Heart left ventricle (tissue), 16 donors: Measurements from ENCODE around the gene FSD1. TPM values are rescaled to one million over a fixed set of nuclear protein-coding genes. Genes with fewer than 3 reads are reported as not detected.

Experiments used
- ATAC-seq, 4 donors: fragments of 200-7000 bp; cut with Tn5 transposase; one replicate each; pipeline ENCODE4 v1.9.1; 2020 to 2022; ENCODE audit warnings: moderate library complexity in 4 of 4, mild to moderate bottlenecking in 3 of 4, moderate number of reproducible peaks in 1 of 4
- DNase-seq, 5 donors: peaks; one replicate each; pipeline ENCODE4 v3.0.0-alpha.2; 2020
- H3K27ac ChIP-seq, 12 donors: fragments of 200-600 bp; sonication (generic) in 4 of 12; one replicate each; pipeline versions ENCODE4 v1.5.0 to v1.8.0; 2016 to 2022; ENCODE audit warnings: mild to moderate bottlenecking in 2 of 12
- H3K27me3 ChIP-seq, 9 donors: fragments of 200-600 bp; sonication (generic) in 2 of 9; one replicate each; pipeline versions ENCODE4 v1.5.1 to v1.8.0; 2016 to 2022; ENCODE audit warnings: mild to moderate bottlenecking in 3 of 9
- H3K36me3 ChIP-seq, 9 donors: fragments of 200-600 bp; sonication (generic) in 2 of 9; one replicate each; pipeline versions ENCODE4 v1.5.0 to v1.8.0; 2018 to 2022; ENCODE audit warnings: mild to moderate bottlenecking in 2 of 9
- H3K4me1 ChIP-seq, 12 donors: fragments of 200-600 bp; sonication (generic) in 4 of 12; one replicate each; pipeline versions ENCODE4 v1.5.0 to v1.8.0; 2016 to 2022; ENCODE audit warnings: mild to moderate bottlenecking in 3 of 12
- H3K4me3 ChIP-seq, 12 donors: fragments of 200-600 bp; sonication (generic) in 4 of 12; one replicate each; pipeline versions ENCODE4 v1.5.0 to v1.8.0; 2017 to 2022; ENCODE audit warnings: mild to moderate bottlenecking in 9 of 12, moderate library complexity in 4 of 12
- H3K9me3 ChIP-seq, 12 donors: fragments of 200-600 bp; sonication (generic) in 4 of 12; one replicate each; pipeline versions ENCODE4 v1.5.0 to v1.8.0; 2016 to 2022; ENCODE audit warnings: mild to moderate bottlenecking in 1 of 12
- POLR2A ChIP-seq, 2 donors: fragments of 450-650 bp; IDR thresholded peaks; one replicate each; pipeline ENCODE4 v1.6.1; 2017; ENCODE audit warnings: antibody characterized with exemption in 2 of 2, mild to moderate bottlenecking in 2 of 2, moderate library complexity in 2 of 2
- WGBS, 4 donors: extraction: QIAGEN DNeasy Blood & Tissue Kit in 2 of 4; methylation state at CpG; one replicate each; pipeline versions ENCODE4 v1.1.5 to v1.1.7; 2013 to 2018; 5-methylcytosine and 5-hydroxymethylcytosine counted together
- intact Hi-C, 10 donors: fragments of 100-400 bp; cut with DNase I; formaldehyde crosslinking; loops; one replicate each; pipeline versions ENCODE4 v1.11.1 to v1.14.2; 2022
- polyA plus RNA-seq, 2 donors: library from polyadenylated mRNA; stranded (reverse); fragments of 200-250 nt; gene quantifications; one replicate each; pipeline ENCODE4 v1.2.3, GENCODE V29; 2013
- total RNA-seq, 9 donors: library from RNA; depleted of rRNA in 2 of 9; stranded (reverse); fragments of >200 nt in 2 of 9; fragmentation: NEBNext Ultra II Directional in 3 of 9; extraction: Animal tissue kit (Norgen Biotek cat#: 25700) in 3 of 9; gene quantifications; one replicate each; pipeline versions ENCODE4 v1.1.0 to v1.2.4, GENCODE V29; 2016 to 2023
- TF ChIP-seq, protein P1 (sequence below), 12 donors: fragments of 200-600 bp; sonication (generic) in 4 of 12; IDR thresholded peaks; one replicate each; pipeline versions ENCODE4 v1.5.0 to v1.8.0; 2018 to 2022; ENCODE audit warnings: antibody characterized with exemption in 12 of 12, mild to moderate bottlenecking in 5 of 12
- donor health status: ischemic (EF 13 %, LVEDD 7.1; RV severe dilation, severe dysfunction).
- donor health status: healthy with polysubstance abuse.
- donor health status: DM: no; HTN: yes; CAD: no.
- donor health status: DM: no; HTN: no; CAD: no.
- donor health status: ischemic (EF 25% LVEDD 6.9; RV normal size, moderate dysfunction).
- donor health status: ischemic (EF 25% LVEDD 5.7; RV mildly dilated, moderate dysfunction).
- donor health status: healthy.
- donor health status: DM: yes; HTN: yes; CAD: no.
- donor health status: ischemic (EF 35%, LVEDD 5.7; RV mildly dilated, moderate dysfunction).
- donor health status: nonischemic (EF 11% LVEDD 7.7; RV severe dilation, severe dysfunction).
- donor health status: DM: yes; HTN: yes; CAD: no.
- donor health status: PGD.
- donor health status: ischemic (EF 29% LVEDD 5.4; RV normal size, mild dysfunction).
- donor health status: nonischemic (EF 23%, LVEDD 6.1; RV moderate dilation, normal function).

FSD1 gene
- total and polyA plus RNA-seq, 11 donors = 0.04 to 1.2 TPM; not detected in 9

DNA sequence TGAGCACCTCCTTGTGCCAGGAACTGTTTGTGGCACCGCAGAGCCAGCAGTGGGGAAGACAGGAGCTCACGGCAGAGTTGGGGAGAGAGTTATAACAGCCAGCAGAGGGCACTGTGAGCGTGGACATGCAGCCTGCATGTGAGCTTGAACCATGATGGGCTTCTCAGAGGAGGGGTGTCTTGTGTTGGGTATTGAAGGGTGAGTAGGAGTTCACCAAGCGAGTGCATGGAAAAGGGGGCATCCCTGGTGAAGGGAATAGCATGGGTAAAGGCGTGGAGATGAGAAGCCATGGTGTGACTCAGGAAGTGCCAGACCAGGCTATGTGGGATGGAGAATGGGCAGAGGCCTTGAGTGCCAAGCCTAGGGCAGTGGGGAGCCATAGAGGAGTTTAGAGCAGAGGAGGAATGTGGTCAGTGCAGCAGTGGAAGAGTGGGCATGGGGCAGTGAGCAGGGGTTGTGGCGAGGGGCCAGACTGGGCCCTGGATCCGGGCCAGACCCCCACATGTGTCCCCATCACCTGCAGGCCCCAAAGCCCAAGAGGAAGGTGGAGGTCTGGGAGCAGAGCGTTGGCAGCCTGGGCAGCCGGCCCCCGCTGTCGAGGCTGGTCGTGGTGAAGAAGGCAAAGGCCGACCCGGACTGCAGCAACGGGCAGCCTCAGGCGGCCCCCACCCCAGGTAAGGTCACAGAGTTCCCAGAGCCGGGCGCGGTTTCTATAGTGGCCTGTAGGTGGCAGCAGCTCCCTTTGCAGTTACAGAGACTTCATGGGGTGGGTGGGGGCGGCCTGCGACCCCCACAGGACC, 37.1 kb upstream of the FSD1 start:
- WGBS, 4 donors = 45 to 53% (median 46%) methylated on average over 21 of the region's 21 CpGs
- peaks cover 0 to 7% (median 0%) of the 10 kb centered on the region in 12 donors for H3K4me1 ChIP-seq
- intact Hi-C loops = loop anchor here (2.0 to 10.0 kb wide), 7 partner anchors 58 to 258 kb away; partner anchors contain the start of genes CHAF1A (in 3 of the 10) and SH3GL1 (in 3 of the 10)
- H3K9me3 ChIP-seq = peaks cover 0 to 6% (median 0%) of the 10 kb centered on the region in 12 donors
- peak in 3 of 5 donors; percentile 34 to 60 (median 43) for DNase-seq
- H3K27ac ChIP-seq = no peak overlapping the region
- H3K36me3 ChIP-seq = peaks cover 0 to 94% (median 72%) of the 10 kb centered on the region in 9 donors
- no peak for TF ChIP-seq POLR2A (IDR thresholded peaks at IDR 0.05)
- TF ChIP-seq, protein P1, sequence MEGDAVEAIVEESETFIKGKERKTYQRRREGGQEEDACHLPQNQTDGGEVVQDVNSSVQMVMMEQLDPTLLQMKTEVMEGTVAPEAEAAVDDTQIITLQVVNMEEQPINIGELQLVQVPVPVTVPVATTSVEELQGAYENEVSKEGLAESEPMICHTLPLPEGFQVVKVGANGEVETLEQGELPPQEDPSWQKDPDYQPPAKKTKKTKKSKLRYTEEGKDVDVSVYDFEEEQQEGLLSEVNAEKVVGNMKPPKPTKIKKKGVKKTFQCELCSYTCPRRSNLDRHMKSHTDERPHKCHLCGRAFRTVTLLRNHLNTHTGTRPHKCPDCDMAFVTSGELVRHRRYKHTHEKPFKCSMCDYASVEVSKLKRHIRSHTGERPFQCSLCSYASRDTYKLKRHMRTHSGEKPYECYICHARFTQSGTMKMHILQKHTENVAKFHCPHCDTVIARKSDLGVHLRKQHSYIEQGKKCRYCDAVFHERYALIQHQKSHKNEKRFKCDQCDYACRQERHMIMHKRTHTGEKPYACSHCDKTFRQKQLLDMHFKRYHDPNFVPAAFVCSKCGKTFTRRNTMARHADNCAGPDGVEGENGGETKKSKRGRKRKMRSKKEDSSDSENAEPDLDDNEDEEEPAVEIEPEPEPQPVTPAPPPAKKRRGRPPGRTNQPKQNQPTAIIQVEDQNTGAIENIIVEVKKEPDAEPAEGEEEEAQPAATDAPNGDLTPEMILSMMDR (IDR thresholded peaks at IDR 0.05) = peak; percentile 75 to 92 (median 84)
- no peaks in the 10 kb centered on the region for H3K27me3 ChIP-seq
- peak in 3 of 4 donors; percentile 56 to 78 (median 72) for ATAC-seq
- no peak overlapping the region for H3K4me3 ChIP-seq

DNA sequence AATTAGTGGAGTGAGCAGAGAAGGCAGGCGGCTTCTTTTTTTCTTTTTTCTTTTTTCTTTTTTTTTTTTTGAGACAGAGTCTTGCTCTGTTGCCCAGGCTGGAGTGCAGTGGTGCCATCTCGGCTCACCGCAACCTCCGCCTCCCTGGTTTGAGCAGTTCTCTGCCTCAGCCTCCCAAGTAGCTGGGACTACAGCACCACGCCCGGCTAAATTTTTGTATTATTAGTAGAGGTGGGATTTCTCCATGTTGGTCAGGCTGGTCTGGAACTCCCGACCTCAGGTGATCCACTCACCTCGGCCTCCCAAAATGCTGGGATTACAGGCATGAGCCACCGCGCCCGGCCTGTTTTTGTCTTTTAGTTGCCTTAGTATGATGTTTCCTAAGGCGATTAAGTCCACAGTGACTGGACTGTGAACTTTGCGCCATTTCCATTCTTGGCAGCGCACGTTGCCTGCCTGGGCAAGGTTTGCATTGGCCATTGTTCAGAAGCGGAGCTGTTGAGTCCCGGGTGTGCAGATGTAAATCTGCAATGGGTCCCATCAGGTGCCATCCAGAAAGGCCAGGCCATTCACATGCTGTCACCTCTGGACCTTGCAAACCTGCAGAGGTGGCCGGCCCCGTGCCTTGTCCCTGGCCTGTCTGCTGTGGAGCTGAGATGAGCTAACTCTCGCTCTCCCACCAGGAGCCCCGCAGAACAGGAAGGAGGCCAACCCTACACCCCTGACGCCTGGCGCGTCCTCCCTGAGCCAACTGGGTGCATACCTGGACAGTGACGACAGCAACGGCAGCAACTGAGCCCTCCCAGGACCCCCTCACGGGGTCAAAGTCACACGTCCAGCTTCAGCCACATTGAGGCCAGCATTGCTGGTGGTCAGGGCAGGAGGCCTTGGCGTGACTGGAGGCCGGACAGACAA, 36.2 kb upstream of the FSD1 start:
- Histone ChIP-seq H3K36me3 (peaks cover 0 to 90% (median 64%) of the 10 kb centered on the region in 9 donors), H3K4me3 (no peak overlapping the region), H3K9me3 (peaks cover 0 to 6% (median 0%) of the 10 kb centered on the region in 12 donors), H3K27ac (no peak overlapping the region), H3K27me3 (no peaks in the 10 kb centered on the region), H3K4me1 (peaks cover 0 to 7% (median 0%) of the 10 kb centered on the region in 12 donors)
- no peak for DNase-seq
- WGBS, 4 donors = 82 to 92% (median 90%) methylated on average over 25 to 30 of the region's 30 CpGs
- ATAC-seq = peak in 1 of 4 donors; percentile 11
- TF ChIP-seq, protein P1 (IDR thresholded peaks at IDR 0.05) = peak in 2 of 12 donors; percentile 1 to 7
- TF ChIP-seq POLR2A (IDR thresholded peaks at IDR 0.05) = no peak
- intact Hi-C loops = loop anchor here (2.0 to 10.0 kb wide), 7 partner anchors 57 to 257 kb away; partner anchors contain the start of genes CHAF1A (in 3 of the 10) and SH3GL1 (in 3 of the 10)

DNA sequence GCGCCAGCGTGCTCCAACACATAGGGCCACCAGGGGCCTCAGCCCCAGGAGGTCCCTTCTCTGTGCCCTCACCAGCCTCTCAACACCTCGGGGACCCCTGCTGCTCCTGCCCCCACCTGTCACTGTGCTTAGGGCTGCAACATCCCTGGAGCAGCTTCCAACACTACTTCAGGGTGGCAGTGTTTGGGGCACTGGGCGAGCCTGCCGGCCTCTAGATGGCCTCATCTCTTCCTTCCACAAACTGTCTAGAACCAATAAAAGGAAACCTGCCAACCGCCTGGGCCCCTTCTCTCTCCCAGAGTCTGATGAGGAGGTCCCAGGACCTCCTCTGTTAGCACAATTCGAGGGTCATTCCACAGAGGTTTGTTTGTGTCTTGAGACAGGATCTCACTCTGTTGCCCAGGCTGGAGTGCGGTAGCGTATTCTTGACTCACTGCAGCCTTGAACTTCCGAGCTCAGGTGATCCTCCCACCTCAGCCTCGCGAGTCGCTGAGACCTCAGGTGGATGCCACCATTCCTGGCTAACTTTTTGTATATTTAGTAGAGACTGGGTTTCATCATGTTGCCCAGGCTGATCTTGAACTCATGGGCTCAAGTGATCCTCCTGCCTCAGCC, 35.5 kb upstream of the FSD1 start:
- TF ChIP-seq, protein P1 (IDR thresholded peaks at IDR 0.05) = no peak
- no peak for TF ChIP-seq POLR2A (IDR thresholded peaks at IDR 0.05)
- H3K36me3 ChIP-seq = peaks cover 0 to 82% (median 60%) of the 10 kb centered on the region in 9 donors
- H3K9me3 ChIP-seq = peaks cover 0 to 6% (median 0%) of the 10 kb centered on the region in 12 donors
- H3K27me3 ChIP-seq = no peaks in the 10 kb centered on the region
- DNase-seq (no peak), ATAC-seq (no peak)
- H3K27ac ChIP-seq = no peak overlapping the region
- intact Hi-C loops = loop anchor here (5.0 to 10.0 kb wide), 6 partner anchors 56 to 256 kb away; partner anchors contain the start of genes CHAF1A (in 3 of the 10) and SH3GL1 (in 3 of the 10)
- 88 to 92% (median 89%) methylated on average over 12 to 13 of the region's 13 CpGs for WGBS, 4 donors
- H3K4me1 ChIP-seq = peaks cover 0 to 7% (median 0%) of the 10 kb centered on the region in 12 donors
- H3K4me3 ChIP-seq = no peak overlapping the region
